Neural crest cell (in vitro differentiated cells): ENCODE data around the gene FAM184A. TPM values are rescaled to one million over a fixed set of nuclear protein-coding genes. Genes with fewer than 3 reads are reported as not detected.
A peak's percentile ranks its signal among the peaks of the same experiment; 100 is the strongest.

Experiments
- DNase-seq: peaks from one replicate; pipeline ENCODE4 v3.0.0; 2021; ENCODE audit warnings: low read depth, mixed read lengths, low spot score
- H3K27ac Mint-ChIP-seq: one replicate; pipeline ENCODE4 v1.8.0; 2021; ENCODE audit warnings: mild to moderate bottlenecking, mixed read lengths; ENCODE audit not compliant: unreplicated experiment
- H3K27me3 Mint-ChIP-seq: 2 replicates; pipeline ENCODE4 v1.8.0; 2021; ENCODE audit warnings: low read depth, mild to moderate bottlenecking, mixed read lengths
- H3K36me3 Mint-ChIP-seq: 2 replicates; pipeline ENCODE4 v1.8.0; 2021; ENCODE audit warnings: low read depth, mild to moderate bottlenecking, mixed read lengths
- H3K4me1 Mint-ChIP-seq: 2 replicates; pipeline ENCODE4 v1.8.0; 2021; ENCODE audit warnings: mixed read lengths
- H3K4me3 Mint-ChIP-seq: one replicate; pipeline ENCODE4 v1.8.0; 2021; ENCODE audit warnings: mild to moderate bottlenecking, mixed read lengths
- H3K9me3 Mint-ChIP-seq: 2 replicates; pipeline ENCODE4 v1.8.0; 2021; ENCODE audit warnings: mixed read lengths
- total RNA-seq: library from RNA; stranded (reverse); gene quantifications from 2 replicates; pipeline ENCODE4 v1.2.1, GENCODE V29; 2021
- TF ChIP-seq, protein P1 (sequence below): fragments of 200-600 bp; sonication (generic); conservative IDR thresholded peaks from 2 replicates; pipeline ENCODE4 v1.5.0; 2021; ENCODE audit warnings: antibody characterized with exemption, mild to moderate bottlenecking

FAM184A gene
- total RNA-seq, 1 donor from 2014 or later, result 7.6 TPM

DNA sequence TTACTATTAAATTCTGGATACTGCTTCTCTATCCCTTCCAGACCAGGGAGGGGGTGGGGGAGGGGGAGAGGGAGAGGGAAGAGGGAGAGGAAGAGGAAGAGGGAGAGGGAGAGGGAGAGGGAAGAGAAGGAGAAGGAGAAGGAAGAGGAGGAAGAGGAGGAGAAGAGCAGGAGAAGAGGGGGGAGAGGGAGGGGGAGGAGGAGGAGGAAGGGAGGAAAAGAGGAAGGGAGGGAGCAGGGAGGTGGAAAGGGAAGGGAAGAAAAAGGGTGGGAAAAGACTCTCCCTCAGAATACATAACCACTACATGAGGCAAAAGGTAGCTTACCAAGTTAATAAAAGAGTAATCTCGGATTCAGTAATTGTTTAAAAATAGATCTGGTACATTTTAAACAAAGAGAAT, 46.0 kb downstream of the FAM184A start:
- H3K36me3 Mint-ChIP-seq, result no peaks in the 10 kb centered on the region
- H3K27me3 Mint-ChIP-seq, result no peaks in the 10 kb centered on the region
- H3K27ac Mint-ChIP-seq, result no peak overlapping the region
- TF ChIP-seq, protein P1, sequence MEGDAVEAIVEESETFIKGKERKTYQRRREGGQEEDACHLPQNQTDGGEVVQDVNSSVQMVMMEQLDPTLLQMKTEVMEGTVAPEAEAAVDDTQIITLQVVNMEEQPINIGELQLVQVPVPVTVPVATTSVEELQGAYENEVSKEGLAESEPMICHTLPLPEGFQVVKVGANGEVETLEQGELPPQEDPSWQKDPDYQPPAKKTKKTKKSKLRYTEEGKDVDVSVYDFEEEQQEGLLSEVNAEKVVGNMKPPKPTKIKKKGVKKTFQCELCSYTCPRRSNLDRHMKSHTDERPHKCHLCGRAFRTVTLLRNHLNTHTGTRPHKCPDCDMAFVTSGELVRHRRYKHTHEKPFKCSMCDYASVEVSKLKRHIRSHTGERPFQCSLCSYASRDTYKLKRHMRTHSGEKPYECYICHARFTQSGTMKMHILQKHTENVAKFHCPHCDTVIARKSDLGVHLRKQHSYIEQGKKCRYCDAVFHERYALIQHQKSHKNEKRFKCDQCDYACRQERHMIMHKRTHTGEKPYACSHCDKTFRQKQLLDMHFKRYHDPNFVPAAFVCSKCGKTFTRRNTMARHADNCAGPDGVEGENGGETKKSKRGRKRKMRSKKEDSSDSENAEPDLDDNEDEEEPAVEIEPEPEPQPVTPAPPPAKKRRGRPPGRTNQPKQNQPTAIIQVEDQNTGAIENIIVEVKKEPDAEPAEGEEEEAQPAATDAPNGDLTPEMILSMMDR, result no peak
- no peak for DNase-seq
- H3K9me3 Mint-ChIP-seq, result no peaks in the 10 kb centered on the region
- no peak overlapping the region for H3K4me3 Mint-ChIP-seq
- H3K4me1 Mint-ChIP-seq, result peaks cover 13% of the 10 kb centered on the region

DNA sequence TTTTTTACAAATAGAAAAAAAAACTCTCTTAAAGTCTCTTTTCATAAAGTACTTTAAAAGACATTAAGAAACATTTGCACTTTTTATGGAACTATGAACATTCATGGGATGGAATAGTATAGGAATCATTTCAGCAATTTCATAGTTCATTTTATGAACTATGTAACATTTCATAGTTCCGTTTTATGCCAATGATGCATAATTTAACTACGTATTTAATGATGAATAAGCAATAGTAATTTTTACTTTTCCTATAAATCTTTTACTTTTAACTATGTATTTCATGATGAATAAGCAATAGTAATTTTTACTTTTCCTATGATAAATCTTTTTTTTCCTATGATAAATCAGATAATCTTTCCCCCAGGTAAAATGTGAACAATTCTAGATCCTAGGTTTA, 47.7 kb downstream of the FAM184A start:
- Mint-ChIP-seq H3K4me3 (no peak overlapping the region), H3K27ac (no peak overlapping the region), H3K27me3 (no peaks in the 10 kb centered on the region), H3K4me1 (peaks cover 12% of the 10 kb centered on the region), H3K36me3 (no peaks in the 10 kb centered on the region), H3K9me3 (peaks cover 4% of the 10 kb centered on the region)
- TF ChIP-seq, protein P1, result no peak
- no peak for DNase-seq

GRCh38 chr6:119028091-119028490, 50.4 kb downstream of the FAM184A start:
- no peak overlapping the region for H3K27ac Mint-ChIP-seq
- peaks cover 9% of the 10 kb centered on the region for H3K4me1 Mint-ChIP-seq
- no peak overlapping the region for H3K4me3 Mint-ChIP-seq
- no peaks in the 10 kb centered on the region for H3K36me3 Mint-ChIP-seq
- TF ChIP-seq, protein P1, result no peak
- DNase-seq, result no peak
- H3K27me3 Mint-ChIP-seq, result no peaks in the 10 kb centered on the region
- H3K9me3 Mint-ChIP-seq, result peaks cover 4% of the 10 kb centered on the region

DNA sequence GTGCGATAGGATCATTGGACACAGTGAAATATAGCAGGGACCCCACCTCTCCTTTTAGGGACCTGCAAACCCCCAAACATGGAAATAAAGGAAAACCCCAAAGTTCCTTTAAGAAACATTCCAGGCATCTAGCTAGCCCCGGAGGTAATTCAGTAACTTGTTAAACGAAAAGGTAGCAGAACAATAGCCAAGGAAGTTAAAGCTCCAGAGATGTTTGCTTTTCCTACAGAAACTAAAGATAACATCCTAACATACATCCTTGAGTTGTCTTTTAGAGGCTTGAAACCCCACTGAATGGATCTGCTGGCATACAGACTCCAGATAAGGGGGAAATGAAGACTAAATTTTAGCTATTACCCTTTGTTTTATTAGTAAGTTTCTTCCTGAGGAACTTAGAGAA, 51.0 kb downstream of the FAM184A start:
- peaks cover 4% of the 10 kb centered on the region for H3K9me3 Mint-ChIP-seq
- H3K27me3 Mint-ChIP-seq, result no peaks in the 10 kb centered on the region
- H3K4me3 Mint-ChIP-seq, result no peak overlapping the region
- peaks cover 9% of the 10 kb centered on the region for H3K4me1 Mint-ChIP-seq
- no peaks in the 10 kb centered on the region for H3K36me3 Mint-ChIP-seq
- no peak for DNase-seq
- TF ChIP-seq, protein P1, result no peak
- no peak overlapping the region for H3K27ac Mint-ChIP-seq

DNA sequence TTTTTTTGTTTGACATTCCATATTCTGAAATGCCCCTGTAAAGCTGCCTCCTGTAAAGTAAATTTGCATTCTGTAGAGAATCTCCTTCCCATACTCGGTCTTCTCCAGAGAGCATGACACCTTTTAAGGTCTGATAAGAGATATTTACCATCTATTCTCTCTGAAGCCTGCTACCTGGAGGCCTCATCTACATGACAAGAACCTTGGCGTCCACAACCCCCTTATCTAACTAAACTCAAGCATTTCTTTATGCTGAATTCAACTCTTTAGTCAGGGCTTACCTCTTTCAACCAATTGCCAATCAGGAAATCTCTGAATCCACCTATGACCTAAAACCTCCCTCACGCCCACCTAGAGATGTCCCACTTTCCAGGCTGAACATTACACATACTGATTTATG, 51.6 kb downstream of the FAM184A start:
- TF ChIP-seq, protein P1, result no peak
- no peak for DNase-seq
- Mint-ChIP-seq H3K27me3 (no peaks in the 10 kb centered on the region), H3K27ac (peak overlapping the region; percentile 38), H3K9me3 (peaks cover 4% of the 10 kb centered on the region), H3K36me3 (no peaks in the 10 kb centered on the region), H3K4me1 (peaks cover 9% of the 10 kb centered on the region), H3K4me3 (no peak overlapping the region)

DNA sequence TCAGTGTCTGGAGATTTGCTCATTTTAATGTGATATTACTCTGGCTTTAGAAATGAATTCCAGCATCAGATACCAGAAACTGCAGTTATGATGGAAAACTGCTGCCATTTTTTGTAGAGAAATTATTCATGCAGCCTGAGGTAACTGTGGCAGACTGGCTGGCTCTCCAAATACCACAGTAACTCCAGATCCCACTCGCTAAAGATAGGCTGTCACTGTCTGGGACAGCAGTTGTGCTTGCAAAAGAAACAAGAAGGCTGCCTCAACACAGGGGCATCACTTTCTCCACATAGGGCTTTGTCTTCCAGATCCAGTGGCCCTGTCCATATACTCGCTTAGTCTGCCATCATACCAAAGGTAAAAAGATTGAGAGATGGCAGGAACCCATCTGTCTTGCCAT, 52.7 kb downstream of the FAM184A start:
- no peak for DNase-seq
- H3K27ac Mint-ChIP-seq, result no peak overlapping the region
- peaks cover 9% of the 10 kb centered on the region for H3K4me1 Mint-ChIP-seq
- no peaks in the 10 kb centered on the region for H3K36me3 Mint-ChIP-seq
- no peak overlapping the region for H3K4me3 Mint-ChIP-seq
- TF ChIP-seq, protein P1, result no peak
- H3K9me3 Mint-ChIP-seq, result peaks cover 4% of the 10 kb centered on the region
- H3K27me3 Mint-ChIP-seq, result no peaks in the 10 kb centered on the region
